ENCODE measurements around the gene ZNF83. TPM values are rescaled to one million over a fixed set of nuclear protein-coding genes. Genes with fewer than 3 reads are reported as not detected.
"Not testable (repeated sequence)": the region's sequence is repeated elsewhere in the genome, so short reads cannot be mapped to it uniquely, and the experiment has no call there.

ZNF83 gene
- polyA plus RNA-seq (2013, experiment 1 of 2; ENCODE audit: insufficient read length): 14.4 TPM
- 18.0 TPM for polyA plus RNA-seq (2013, experiment 2 of 2; ENCODE audit: insufficient read length)

GRCh38 chr19:52637718-52638585 lies at the start of gene ZNF83:
TSS of gene ZNF83 (minus strand) at chr19:52638355.
- peak; percentile 94 for DNase-seq

- DNase-seq: no peak
These were observed 49.5 kb upstream of the ZNF83 start for GRCh38 chr19:52687684-52688083.

DNA sequence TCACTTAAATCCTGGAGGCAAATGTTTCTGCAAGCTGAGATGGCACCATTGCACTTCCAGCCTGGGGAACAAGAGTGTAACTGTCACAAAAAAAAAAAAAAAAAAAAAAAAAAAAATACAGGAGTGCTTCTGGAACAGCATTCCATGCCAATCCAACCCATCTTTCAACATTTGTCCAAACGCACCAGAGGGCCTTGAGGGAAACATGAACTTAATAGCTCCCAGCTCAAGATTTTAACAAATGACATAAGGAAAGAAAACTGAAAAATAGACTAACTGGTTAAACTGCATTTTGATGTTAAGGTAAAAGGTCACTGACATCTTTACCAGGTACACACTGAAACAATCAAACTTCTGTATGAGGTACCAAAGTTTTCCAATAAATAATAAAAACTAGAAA lies 47.7 kb upstream of the ZNF83 start:
- no peak for DNase-seq

DNA sequence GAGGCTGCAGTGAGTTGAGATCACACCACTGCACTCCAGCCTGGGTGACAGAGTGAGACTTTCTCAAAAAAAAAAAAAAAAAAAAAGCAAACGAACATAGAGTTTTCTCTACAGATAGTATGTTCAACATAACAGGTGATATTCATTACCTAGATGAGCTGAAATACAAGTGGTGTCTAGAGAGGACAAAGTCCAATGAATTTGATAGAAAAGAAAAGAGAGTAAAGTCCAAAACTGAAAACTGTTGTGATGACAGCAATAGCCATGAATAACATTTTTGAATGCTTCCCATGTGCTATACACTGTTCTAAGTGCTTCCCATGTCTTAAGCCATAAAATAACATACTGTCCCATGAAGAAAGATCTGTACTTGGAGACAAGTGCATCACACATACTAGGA lies 43.1 kb upstream of the ZNF83 start:
- DNase-seq: not testable (repeated sequence)

- no peak for DNase-seq
These were observed 41.4 kb upstream of the ZNF83 start for GRCh38 chr19:52679598-52679997.

- not testable (repeated sequence) for DNase-seq
These were observed 37.1 kb upstream of the ZNF83 start for GRCh38 chr19:52675239-52675638.

GRCh38 chr19:52673014-52673413 lies 34.9 kb upstream of the ZNF83 start:
- DNase-seq: no peak

DNA sequence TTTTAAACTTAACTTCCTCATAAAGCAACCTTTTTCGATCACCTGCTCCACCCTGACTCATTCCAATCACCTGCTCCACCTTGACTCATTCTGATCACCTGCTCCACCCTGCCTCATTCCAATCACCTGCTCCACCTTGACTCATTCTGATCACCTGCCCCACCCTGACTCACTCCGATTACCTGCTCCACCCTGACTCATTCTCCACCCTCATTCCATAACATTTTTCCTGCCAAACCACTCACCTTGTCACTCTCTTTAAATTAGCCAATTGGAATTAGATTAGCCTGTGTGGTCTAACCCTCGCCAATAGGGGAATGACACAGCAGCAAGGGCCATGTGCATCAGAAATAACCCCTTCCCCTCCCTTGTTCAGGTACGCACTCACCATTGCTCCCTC lies 31.9 kb upstream of the ZNF83 start:
- DNase-seq: no peak

DNA sequence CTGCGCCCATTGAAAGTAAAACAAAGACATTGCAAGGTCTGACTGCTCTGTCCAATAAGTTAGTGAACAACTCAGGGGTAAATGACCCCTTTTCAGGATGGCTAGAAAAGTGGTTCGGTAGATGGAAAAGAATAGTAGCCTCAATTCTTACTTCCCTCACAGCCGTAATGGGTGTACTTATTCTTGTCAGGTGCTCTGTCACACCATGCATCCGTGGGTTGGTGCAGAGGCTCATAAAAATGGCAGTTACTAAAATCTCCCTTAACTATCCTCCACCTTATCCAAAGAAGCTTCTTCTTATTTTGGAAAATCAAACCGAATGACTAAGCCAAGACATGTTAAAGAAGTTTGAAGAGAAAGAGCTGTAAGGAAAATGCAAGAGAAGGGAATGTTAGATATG lies 31.4 kb upstream of the ZNF83 start:
- no peak for DNase-seq

- no peak for DNase-seq
These were observed 29.8 kb upstream of the ZNF83 start for GRCh38 chr19:52667972-52668371.

GRCh38 chr19:52666506-52666905 lies 28.4 kb upstream of the ZNF83 start:
- no peak for DNase-seq

GRCh38 chr19:52665529-52665928 lies 27.4 kb upstream of the ZNF83 start:
- DNase-seq: no peak

DNA sequence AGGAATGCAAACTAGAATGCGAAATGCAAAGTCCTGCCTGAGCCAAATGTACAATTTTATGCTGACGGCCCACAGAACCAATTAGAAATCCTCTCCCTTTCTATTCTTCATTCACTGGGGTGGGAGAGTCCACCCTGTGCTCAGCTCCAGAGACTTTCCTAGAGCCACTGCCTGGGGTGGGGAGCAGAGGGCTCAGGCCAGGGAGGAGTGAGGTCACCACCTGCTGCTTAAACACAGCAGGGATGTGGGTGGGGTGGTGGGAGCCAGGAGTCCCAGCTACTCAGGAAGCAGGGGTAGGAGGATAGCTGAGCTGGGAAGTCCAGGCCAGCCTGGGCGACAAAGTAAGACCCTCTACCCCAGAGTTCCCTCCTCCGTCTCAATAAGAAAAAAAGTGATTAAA lies 26.9 kb upstream of the ZNF83 start:
- DNase-seq: no peak

- no peak for DNase-seq
These were observed 26.3 kb upstream of the ZNF83 start for GRCh38 chr19:52664461-52664860.

- DNase-seq: no peak
These were observed 24.5 kb upstream of the ZNF83 start for GRCh38 chr19:52662631-52663030.

- peak; percentile 8 for DNase-seq
These were observed 22.8 kb upstream of the ZNF83 start for GRCh38 chr19:52660981-52661380.

DNA sequence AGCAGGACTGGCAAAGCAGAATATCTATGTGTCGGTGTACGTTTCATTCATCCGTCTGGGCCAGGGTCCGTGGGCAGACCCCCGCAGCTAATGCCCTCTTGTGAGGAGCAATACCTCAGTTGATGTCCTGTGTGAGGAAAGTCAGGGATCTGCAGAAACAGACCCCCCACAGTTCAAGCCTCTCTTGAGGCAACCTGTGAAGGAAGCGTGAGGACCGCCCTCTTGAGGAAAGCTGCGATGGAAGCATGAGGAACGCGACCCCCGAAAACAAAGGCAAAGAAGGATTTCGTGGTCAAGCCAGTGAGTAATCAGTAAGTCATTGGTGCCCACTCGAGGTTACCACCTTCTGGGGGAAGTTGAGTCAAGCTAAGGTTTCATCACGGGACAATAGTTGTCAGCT lies 20.9 kb upstream of the ZNF83 start:
- DNase-seq: no peak

GRCh38 chr19:52658595-52658994 lies 20.4 kb upstream of the ZNF83 start:
- DNase-seq: no peak

DNA sequence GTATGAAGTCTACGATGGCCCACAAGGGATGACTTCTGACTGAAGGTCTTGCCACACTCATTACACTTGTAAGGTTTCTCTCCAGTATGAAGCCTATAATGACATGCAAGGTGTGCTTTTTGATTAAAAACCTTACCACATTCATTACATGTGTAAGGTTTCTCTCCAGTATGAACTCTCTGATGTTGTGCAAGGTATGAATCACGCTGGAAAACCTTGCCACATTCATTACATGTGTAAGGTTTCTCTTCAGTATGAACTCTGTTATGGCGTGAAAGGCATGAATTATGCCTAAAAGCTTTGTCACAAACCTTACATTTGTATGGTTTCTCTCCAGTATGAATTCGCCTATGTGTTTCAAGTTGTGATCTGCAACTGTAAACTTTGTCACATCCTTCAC lies 15.0 kb upstream of the ZNF83 start:
- no peak for DNase-seq

DNA sequence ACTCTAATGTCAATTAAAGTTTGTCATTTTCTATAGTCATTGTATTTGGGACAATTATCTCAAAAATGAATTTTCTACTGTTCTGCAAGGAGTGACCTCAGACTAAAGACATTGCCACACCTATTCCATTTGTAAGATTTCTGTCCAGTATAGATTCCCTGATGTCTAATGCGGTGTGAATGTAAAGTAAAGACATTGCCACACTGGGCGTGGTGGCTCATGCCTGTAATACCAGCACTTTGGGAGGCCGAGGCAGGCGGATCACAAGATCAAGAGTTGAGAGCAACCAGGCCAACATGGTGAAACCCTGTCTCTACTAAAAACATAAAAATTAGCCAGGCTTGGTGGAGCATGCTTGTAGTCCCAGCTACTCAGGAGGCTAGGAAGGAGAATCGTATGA lies 13.8 kb upstream of the ZNF83 start:
- DNase-seq: no peak

DNA sequence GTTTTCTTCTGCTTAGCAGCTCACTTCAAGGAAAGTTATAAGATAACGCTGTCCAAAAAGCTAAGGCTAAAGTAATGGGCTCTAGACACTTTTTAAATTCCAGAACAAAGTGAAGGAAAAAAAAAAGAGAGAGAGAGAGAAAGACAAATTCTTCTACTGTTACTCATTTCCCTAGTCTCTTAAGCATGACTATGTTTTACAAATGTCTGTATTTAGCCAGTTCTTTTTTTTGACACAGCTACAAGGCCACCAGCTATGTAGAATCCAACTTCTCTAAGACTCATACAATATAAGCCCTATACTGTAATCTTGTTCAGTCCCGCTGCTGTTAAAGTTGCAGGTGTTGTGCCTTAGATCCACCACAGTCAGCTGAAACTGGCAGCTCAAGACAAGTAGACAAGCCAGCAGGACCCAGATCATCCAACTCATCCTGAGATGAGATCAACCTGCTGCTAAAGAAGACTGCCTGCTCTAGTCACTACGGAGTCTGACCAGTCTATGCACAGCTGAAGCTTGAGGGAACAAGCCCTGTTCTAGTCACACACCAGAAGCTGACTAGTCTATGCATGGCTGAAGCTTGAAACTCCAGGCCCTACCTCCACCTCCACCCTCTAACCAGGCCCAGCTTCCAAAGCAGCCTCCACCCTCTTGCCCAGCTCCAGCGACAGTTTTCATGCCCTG lies 10.3 kb upstream of the ZNF83 start:
- DNase-seq: peak; percentile 38

- DNase-seq: no peak
These were observed 8.5 kb upstream of the ZNF83 start for GRCh38 chr19:52646571-52647217.

GRCh38 chr19:52640916-52641315 lies 2.8 kb upstream of the ZNF83 start:
- no peak for DNase-seq
